ENCODE results near the gene ITGB1BP1.

The ITGB1BP1 gene, protein sequence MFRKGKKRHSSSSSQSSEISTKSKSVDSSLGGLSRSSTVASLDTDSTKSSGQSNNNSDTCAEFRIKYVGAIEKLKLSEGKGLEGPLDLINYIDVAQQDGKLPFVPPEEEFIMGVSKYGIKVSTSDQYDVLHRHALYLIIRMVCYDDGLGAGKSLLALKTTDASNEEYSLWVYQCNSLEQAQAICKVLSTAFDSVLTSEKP

GRCh38 chr2:9423100-9423921, at the start of gene ITGB1BP1, which contains the start of gene CPSF3:
Gene ITGB1BP1 (minus strand): TSS chr2:9423528. CDS start chr2:9418697, 4,831 bp downstream.
Gene CPSF3 (plus strand): TSS chr2:9423654. CDS start chr2:9423774, 120 bp downstream.
- Histone ChIP-seq H3K4me1 (ENCODE audit: control insufficient read depth in 1 of 2, insufficient read depth in 2 of 2, low read length in 2 of 2) (peaks cover 19 to 24% of the 10 kb centered on the region in 2 donors), H3K9me3 (ENCODE audit: control insufficient read depth in 1 of 2, low read length in 2 of 2) (no peaks in the 10 kb centered on the region), H3K27ac (ENCODE audit: low read depth, low read length) (peak within 1 kb of the TSS; percentile 90), H3K27me3 (ENCODE audit: control insufficient read depth in 1 of 2, insufficient read depth in 2 of 2, low read length in 2 of 2) (no peaks in the 10 kb centered on the region), H3K36me3 (ENCODE audit: control insufficient read depth in 1 of 2, insufficient read depth in 2 of 2, low read length in 2 of 2) (no peaks in the 10 kb centered on the region), H3K4me3 (ENCODE audit: low read depth in 1 of 2, low read length in 2 of 2) (peak within 1 kb of the TSS; percentile 98 to 99), H3K9ac (ENCODE audit: low read depth in 1 of 2, low read length in 2 of 2) (peak within 1 kb of the TSS; percentile 96 to 97)

GRCh38 chr2:9472511-9472910, 49.2 kb upstream of the ITGB1BP1 start:
- H3K27me3 ChIP-seq (ENCODE audit: control insufficient read depth in 1 of 2, insufficient read depth in 2 of 2, low read length in 2 of 2): no peaks in the 10 kb centered on the region
- peaks cover 0 to 11% of the 10 kb centered on the region in 2 donors for H3K36me3 ChIP-seq (ENCODE audit: control insufficient read depth in 1 of 2, insufficient read depth in 2 of 2, low read length in 2 of 2)
- H3K9ac ChIP-seq (ENCODE audit: low read depth in 1 of 2, low read length in 2 of 2): no peak overlapping the region
- no peak overlapping the region for H3K4me3 ChIP-seq (ENCODE audit: low read depth in 1 of 2, low read length in 2 of 2)
- peaks cover 8 to 23% of the 10 kb centered on the region in 2 donors for H3K4me1 ChIP-seq (ENCODE audit: control insufficient read depth in 1 of 2, insufficient read depth in 2 of 2, low read length in 2 of 2)
- no peaks in the 10 kb centered on the region for H3K9me3 ChIP-seq (ENCODE audit: control insufficient read depth in 1 of 2, low read length in 2 of 2)
- H3K27ac ChIP-seq (ENCODE audit: low read depth, low read length): no peak overlapping the region

- peaks cover 6 to 18% of the 10 kb centered on the region in 2 donors for H3K4me1 ChIP-seq (ENCODE audit: control insufficient read depth in 1 of 2, insufficient read depth in 2 of 2, low read length in 2 of 2)
- no peak overlapping the region for H3K4me3 ChIP-seq (ENCODE audit: low read depth in 1 of 2, low read length in 2 of 2)
- no peaks in the 10 kb centered on the region for H3K9me3 ChIP-seq (ENCODE audit: control insufficient read depth in 1 of 2, low read length in 2 of 2)
- H3K9ac ChIP-seq (ENCODE audit: low read depth in 1 of 2, low read length in 2 of 2): no peak overlapping the region
- no peak overlapping the region for H3K27ac ChIP-seq (ENCODE audit: low read depth, low read length)
- H3K27me3 ChIP-seq (ENCODE audit: control insufficient read depth in 1 of 2, insufficient read depth in 2 of 2, low read length in 2 of 2): no peaks in the 10 kb centered on the region
- H3K36me3 ChIP-seq (ENCODE audit: control insufficient read depth in 1 of 2, insufficient read depth in 2 of 2, low read length in 2 of 2): peaks cover 0 to 12% of the 10 kb centered on the region in 2 donors
These were observed 47.9 kb upstream of the ITGB1BP1 start for GRCh38 chr2:9471206-9471605.

GRCh38 chr2:9467687-9468086, 44.4 kb upstream of the ITGB1BP1 start:
- Histone ChIP-seq H3K9ac (ENCODE audit: low read depth in 1 of 2, low read length in 2 of 2) (no peak overlapping the region), H3K9me3 (ENCODE audit: control insufficient read depth in 1 of 2, low read length in 2 of 2) (no peaks in the 10 kb centered on the region), H3K27ac (ENCODE audit: low read depth, low read length) (no peak overlapping the region), H3K27me3 (ENCODE audit: control insufficient read depth in 1 of 2, insufficient read depth in 2 of 2, low read length in 2 of 2) (no peaks in the 10 kb centered on the region), H3K36me3 (ENCODE audit: control insufficient read depth in 1 of 2, insufficient read depth in 2 of 2, low read length in 2 of 2) (peaks cover 0 to 25% of the 10 kb centered on the region in 2 donors), H3K4me1 (ENCODE audit: control insufficient read depth in 1 of 2, insufficient read depth in 2 of 2, low read length in 2 of 2) (no peaks in the 10 kb centered on the region), H3K4me3 (ENCODE audit: low read depth in 1 of 2, low read length in 2 of 2) (no peak overlapping the region)

- Histone ChIP-seq H3K27me3 (ENCODE audit: control insufficient read depth in 1 of 2, insufficient read depth in 2 of 2, low read length in 2 of 2) (no peaks in the 10 kb centered on the region), H3K27ac (ENCODE audit: low read depth, low read length) (no peak overlapping the region), H3K9me3 (ENCODE audit: control insufficient read depth in 1 of 2, low read length in 2 of 2) (no peaks in the 10 kb centered on the region), H3K4me1 (ENCODE audit: control insufficient read depth in 1 of 2, insufficient read depth in 2 of 2, low read length in 2 of 2) (no peaks in the 10 kb centered on the region), H3K4me3 (ENCODE audit: low read depth in 1 of 2, low read length in 2 of 2) (no peak overlapping the region), H3K36me3 (ENCODE audit: control insufficient read depth in 1 of 2, insufficient read depth in 2 of 2, low read length in 2 of 2) (peaks cover 0 to 32% of the 10 kb centered on the region in 2 donors), H3K9ac (ENCODE audit: low read depth in 1 of 2, low read length in 2 of 2) (no peak overlapping the region)
These were observed 42.9 kb upstream of the ITGB1BP1 start for GRCh38 chr2:9466147-9466683.

DNA sequence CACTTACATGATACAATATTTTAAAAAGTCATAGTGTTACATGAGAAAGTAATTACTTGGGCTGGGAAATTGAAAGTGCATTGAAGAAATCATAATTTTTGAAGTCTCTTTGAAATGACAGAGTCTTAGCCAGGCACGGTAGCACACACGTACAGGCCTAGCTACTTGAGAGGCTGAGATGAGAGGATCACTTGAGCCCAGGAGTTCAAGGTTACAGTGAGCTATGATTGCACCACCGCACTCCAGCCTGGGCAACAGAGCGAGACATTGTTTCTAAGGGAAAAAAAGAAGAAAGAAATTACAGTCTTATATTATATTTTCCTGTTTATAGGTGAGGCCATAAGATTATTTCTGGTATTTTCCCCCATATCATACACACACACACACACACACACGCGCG, 41.8 kb upstream of the ITGB1BP1 start:
- Histone ChIP-seq H3K36me3 (ENCODE audit: control insufficient read depth in 1 of 2, insufficient read depth in 2 of 2, low read length in 2 of 2) (peaks cover 3 to 32% of the 10 kb centered on the region in 2 donors), H3K27ac (ENCODE audit: low read depth, low read length) (no peak overlapping the region), H3K27me3 (ENCODE audit: control insufficient read depth in 1 of 2, insufficient read depth in 2 of 2, low read length in 2 of 2) (no peaks in the 10 kb centered on the region), H3K9me3 (ENCODE audit: control insufficient read depth in 1 of 2, low read length in 2 of 2) (no peaks in the 10 kb centered on the region), H3K4me1 (ENCODE audit: control insufficient read depth in 1 of 2, insufficient read depth in 2 of 2, low read length in 2 of 2) (no peaks in the 10 kb centered on the region), H3K4me3 (ENCODE audit: low read depth in 1 of 2, low read length in 2 of 2) (no peak overlapping the region), H3K9ac (ENCODE audit: low read depth in 1 of 2, low read length in 2 of 2) (no peak overlapping the region)

GRCh38 chr2:9463698-9464034, 40.3 kb upstream of the ITGB1BP1 start:
- Histone ChIP-seq H3K9me3 (ENCODE audit: control insufficient read depth in 1 of 2, low read length in 2 of 2) (no peaks in the 10 kb centered on the region), H3K9ac (ENCODE audit: low read depth in 1 of 2, low read length in 2 of 2) (no peak overlapping the region), H3K36me3 (ENCODE audit: control insufficient read depth in 1 of 2, insufficient read depth in 2 of 2, low read length in 2 of 2) (peaks cover 3 to 37% of the 10 kb centered on the region in 2 donors)

DNA sequence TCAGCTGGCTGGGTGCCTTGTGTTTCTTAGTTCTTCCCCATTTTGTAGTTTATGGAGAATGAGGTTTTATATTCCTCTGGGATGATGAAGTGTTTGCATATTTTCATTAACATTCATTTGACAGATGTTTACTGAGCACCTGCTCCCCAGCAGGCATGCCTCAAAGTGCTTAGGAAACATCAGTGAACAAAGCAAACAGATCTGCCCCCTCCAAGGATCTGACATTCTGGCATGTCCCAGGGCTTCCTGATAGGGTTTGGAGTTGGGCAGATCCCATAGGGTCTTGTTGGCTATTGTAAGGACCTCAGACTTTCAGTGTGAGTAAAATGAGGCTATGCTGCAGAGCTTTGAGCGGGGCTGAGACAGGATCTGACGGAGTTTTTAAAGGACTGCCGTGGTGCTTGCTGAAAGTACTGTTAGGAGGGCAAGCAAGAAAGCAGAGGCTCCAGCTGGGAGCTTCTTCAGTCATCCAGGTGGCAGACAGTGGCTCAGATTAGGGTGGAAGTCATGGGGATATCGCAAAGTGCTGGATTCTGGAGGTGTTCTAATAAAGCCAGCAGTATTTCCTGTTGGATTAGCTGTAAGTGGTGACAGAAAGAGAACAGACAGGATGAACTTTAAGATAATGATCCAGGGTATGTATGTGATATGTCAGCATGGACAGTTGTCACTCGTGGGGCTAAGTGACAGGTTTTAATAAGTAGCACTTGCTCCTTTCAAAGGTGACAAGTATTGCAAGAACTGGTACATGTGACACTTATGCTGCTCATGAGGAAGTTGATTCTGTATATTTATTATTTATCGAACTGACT, 39.8 kb upstream of the ITGB1BP1 start:
- H3K4me3 ChIP-seq (ENCODE audit: low read depth in 1 of 2, low read length in 2 of 2): no peak overlapping the region
- no peak overlapping the region for H3K27ac ChIP-seq (ENCODE audit: low read depth, low read length)
- H3K36me3 ChIP-seq (ENCODE audit: control insufficient read depth in 1 of 2, insufficient read depth in 2 of 2, low read length in 2 of 2): peaks cover 3 to 34% of the 10 kb centered on the region in 2 donors
- H3K27me3 ChIP-seq (ENCODE audit: control insufficient read depth in 1 of 2, insufficient read depth in 2 of 2, low read length in 2 of 2): no peaks in the 10 kb centered on the region
- H3K9ac ChIP-seq (ENCODE audit: low read depth in 1 of 2, low read length in 2 of 2): no peak overlapping the region
- no peaks in the 10 kb centered on the region for H3K9me3 ChIP-seq (ENCODE audit: control insufficient read depth in 1 of 2, low read length in 2 of 2)
- H3K4me1 ChIP-seq (ENCODE audit: control insufficient read depth in 1 of 2, insufficient read depth in 2 of 2, low read length in 2 of 2): no peaks in the 10 kb centered on the region

More at GRCh38 chr2:9463698-9464034, 40.3 kb upstream of the ITGB1BP1 start:
- H3K27ac ChIP-seq (ENCODE audit: low read depth, low read length): no peak overlapping the region
- no peaks in the 10 kb centered on the region for H3K4me1 ChIP-seq (ENCODE audit: control insufficient read depth in 1 of 2, insufficient read depth in 2 of 2, low read length in 2 of 2)
- H3K4me3 ChIP-seq (ENCODE audit: low read depth in 1 of 2, low read length in 2 of 2): no peak overlapping the region
- no peaks in the 10 kb centered on the region for H3K27me3 ChIP-seq (ENCODE audit: control insufficient read depth in 1 of 2, insufficient read depth in 2 of 2, low read length in 2 of 2)

GRCh38 chr2:9462313-9462712, 39.0 kb upstream of the ITGB1BP1 start:
- Histone ChIP-seq H3K4me1 (ENCODE audit: control insufficient read depth in 1 of 2, insufficient read depth in 2 of 2, low read length in 2 of 2) (no peaks in the 10 kb centered on the region), H3K27ac (ENCODE audit: low read depth, low read length) (no peak overlapping the region), H3K9ac (ENCODE audit: low read depth in 1 of 2, low read length in 2 of 2) (no peak overlapping the region), H3K36me3 (ENCODE audit: control insufficient read depth in 1 of 2, insufficient read depth in 2 of 2, low read length in 2 of 2) (peaks cover 3 to 30% of the 10 kb centered on the region in 2 donors), H3K4me3 (ENCODE audit: low read depth in 1 of 2, low read length in 2 of 2) (no peak overlapping the region), H3K27me3 (ENCODE audit: control insufficient read depth in 1 of 2, insufficient read depth in 2 of 2, low read length in 2 of 2) (no peaks in the 10 kb centered on the region), H3K9me3 (ENCODE audit: control insufficient read depth in 1 of 2, low read length in 2 of 2) (no peaks in the 10 kb centered on the region)

Data from duodenal mucosa (tissue), 2 donors.